NK-92 treated with Interleukin-12 subunit alpha and Interleukin-12 subunit beta, amount 100 ng/mL, for 24 hours (cell line): ENCODE results near the gene MTCP1.

Experiments
- DNase-seq: peaks from one replicate; lab custom pipeline; 2025; lab: John Stamatoyannopoulos, UW

MTCP1 gene

GRCh38 chrX:155053656-155054055 lies 17.3 kb downstream of the MTCP1 start:
- DNase-seq: no peak

DNA sequence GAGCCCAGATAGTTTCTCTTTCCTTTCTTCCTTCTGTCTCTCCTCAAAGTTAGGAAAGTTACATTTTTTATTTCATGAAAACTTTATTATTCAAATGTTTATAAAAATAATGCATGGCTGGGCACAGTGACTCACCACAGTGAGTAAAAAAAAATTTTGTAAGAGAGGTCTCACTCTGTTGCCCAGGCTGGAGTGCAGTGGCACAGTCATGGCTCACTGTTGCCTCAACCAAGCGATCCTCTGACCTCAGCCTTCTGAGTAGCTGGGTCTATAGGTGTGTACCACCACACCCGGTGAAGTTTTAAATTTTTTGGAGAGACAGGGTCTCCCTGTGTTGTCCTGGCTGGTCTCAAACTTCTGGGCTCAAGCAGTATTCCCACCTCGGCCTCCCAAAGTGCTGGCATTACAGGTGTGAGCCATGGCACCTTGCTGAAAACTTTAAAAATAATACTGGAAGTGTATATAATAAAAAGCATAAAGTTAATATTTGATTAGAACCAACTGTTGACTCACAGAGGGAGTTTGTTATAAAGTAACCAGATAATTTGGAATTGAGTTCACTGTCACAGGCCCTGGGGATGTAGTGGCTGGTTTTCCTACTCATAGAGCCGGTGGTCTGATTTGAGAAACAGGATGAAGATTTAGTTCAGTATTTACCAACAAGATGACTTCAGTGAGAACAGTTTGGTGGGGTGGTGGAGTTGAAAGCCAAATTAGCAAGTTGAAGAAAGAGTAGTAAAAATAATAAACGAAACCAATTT lies 18.0 kb downstream of the MTCP1 start:
- no peak for DNase-seq

GRCh38 chrX:155048977-155049619 lies 21.8 kb downstream of the MTCP1 start:
- DNase-seq: no peak

GRCh38 chrX:155046811-155047528 lies 24.0 kb downstream of the MTCP1 start:
- no peak for DNase-seq

- DNase-seq: no peak
These were observed 24.7 kb downstream of the MTCP1 start for GRCh38 chrX:155046129-155046810.

DNA sequence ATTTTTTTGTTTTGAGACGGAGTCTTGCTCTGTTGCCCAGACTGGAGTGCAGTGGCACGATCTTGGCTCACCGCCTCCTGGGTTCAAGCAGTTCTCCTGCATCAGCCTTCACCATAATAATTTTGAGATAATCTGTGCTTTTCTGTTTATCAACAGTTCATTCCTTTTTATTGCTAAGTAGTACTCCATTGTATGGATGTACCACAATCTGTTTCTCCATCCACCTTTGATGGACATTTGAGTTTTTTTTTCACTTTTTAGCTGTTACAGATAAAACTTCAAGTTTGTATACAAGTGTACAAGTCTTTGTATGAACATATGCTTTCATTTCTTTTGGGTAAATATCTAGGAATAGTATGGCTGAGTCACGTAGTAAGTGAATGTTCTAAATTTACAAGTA lies 35.2 kb downstream of the MTCP1 start:
- DNase-seq: no peak

GRCh38 chrX:155031657-155032056 lies 39.3 kb downstream of the MTCP1 start:
- DNase-seq: no peak

GRCh38 chrX:155028877-155029291 lies 42.1 kb downstream of the MTCP1 start:
- DNase-seq: no peak

GRCh38 chrX:155028129-155028528 lies 42.8 kb downstream of the MTCP1 start:
- no peak for DNase-seq

DNA sequence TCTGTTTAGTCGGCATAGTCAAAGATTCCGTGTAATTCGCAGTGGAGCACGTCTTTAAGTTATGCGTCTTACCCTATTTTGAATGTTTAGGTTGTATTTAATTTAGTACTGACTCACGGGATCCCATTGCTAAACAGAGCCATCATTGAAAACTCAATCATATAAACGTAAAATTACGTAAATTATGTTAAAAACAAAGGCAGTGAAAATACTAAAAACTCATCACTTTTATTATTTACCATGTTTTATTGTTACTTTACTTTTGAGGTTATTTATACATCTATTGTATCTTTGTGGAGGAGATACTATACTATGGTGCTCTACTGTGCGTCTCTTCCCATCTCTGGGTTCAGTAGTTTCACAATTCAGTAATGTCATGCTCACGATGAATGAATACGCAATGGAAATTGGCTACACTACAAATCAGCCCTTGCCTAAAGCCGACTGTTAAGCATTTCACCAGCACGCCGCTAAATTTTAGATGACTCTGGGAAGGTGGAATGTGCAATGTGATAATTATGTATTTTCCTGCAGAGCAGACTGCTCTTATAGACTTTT lies 43.3 kb downstream of the MTCP1 start:
- DNase-seq: no peak

DNA sequence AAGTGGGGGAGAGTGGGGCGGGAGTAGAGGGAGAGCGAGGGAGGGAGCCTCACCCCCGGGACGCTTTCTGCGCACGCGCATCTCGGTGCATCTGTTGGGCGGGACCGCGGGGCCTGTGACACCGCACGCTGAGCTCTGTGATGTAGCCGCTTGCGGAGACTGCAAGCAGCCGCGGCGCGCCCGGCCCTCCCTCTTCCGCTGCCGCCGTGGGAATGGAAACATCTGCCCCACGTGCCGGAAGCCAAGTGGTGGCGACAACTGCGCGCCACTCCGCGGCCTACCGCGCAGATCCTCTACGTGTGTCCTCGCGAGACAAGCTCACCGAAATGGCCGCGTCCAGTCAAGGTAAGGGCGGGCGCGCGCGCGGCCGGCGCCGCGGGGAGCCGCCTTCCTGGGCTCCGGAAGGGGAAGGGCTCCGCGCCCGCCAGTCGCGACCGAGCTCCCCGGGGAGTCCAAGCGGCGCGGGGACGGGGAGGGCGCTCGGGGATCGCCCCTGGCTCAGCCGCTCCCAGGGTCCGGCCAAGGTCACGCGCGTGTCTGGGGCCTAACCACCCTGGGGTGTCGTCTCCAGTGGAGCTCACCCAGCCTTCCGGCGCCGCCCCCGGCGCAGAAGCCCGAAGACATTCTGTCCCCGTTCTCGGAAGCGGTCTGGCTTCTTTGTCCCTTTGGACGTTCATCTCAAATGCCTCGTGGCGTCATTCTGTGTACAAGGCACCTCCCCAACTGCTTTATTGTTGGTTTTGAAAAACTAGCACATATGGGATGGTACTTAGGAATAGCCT lies 44.0 kb downstream of the MTCP1 start, which contains the start of gene FUNDC2:
TSS of gene FUNDC2 (plus strand) at position 118 of the 782 bp plus-strand sequence. CDS start at position 213, 95 bp downstream.
- DNase-seq: peak; percentile 89

GRCh38 chrX:155026420-155026726 lies 44.6 kb downstream of the MTCP1 start:
- no peak for DNase-seq

DNA sequence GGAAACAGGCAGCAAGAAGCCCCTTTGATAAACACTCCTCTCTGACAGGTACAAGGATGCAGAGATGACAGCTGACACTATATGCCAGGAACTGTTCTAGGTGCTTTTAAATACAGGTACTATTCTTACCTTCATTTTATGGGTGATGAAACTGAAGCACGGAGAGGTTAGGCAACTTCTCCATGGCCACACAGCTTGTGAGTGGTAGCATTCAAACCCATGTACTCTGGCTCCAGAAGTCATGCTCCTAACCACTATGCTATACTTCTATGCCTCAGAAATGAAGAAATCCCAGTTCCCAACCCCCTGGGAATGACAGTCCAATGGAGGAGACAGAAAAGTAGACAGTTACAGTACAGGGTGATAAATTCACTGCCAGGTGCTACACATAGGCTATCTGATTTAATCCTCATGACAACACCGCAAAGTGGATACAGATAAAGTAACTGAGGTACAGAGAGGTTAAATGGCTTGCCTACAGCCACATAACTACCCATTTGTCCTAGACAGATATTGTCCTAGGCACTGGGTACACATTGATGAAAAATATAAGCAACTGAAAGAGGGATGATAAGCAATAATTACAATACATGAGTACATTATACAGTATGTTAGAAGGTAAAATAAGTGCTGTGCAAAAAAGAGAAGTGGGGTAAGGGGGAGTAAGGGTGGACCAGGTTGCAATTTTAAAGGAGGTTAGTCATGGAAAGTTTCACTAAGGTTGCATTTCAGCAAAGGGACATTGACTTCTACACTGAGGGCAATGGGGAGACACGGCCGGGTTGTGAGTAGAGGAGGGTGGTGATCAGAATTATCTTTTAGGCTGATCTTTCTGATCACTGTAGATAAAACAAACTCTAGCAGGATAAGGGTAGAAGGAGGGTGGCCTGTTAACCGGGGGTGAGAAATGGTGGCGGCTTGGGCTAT lies 46.8 kb downstream of the MTCP1 start:
- DNase-seq: no peak

- DNase-seq: no peak
These were observed 48.4 kb downstream of the MTCP1 start, which contains the start of gene F8 for GRCh38 chrX:155022585-155022984. F8 (minus strand) TSS chrX:155022723; CDS start chrX:155022552, 171 bp downstream.

DNA sequence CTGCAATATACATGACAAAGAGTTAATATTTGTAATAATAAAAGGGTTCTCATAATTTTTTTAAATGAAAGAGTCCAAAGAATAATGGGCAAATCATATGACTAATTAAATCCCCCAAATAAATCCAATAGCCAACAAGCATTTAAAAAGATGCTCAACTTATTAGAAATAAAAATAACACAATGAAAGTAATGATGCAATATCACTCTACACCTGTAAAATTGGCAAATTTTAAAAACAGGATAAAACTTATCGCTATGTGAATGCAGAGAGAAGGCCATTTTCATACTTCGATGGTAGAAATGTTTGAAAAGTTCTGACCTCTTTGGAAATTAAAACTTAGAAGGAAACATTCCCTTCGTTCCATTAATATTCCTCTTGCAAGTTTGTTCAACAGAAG lies 50.3 kb downstream of the MTCP1 start:
- DNase-seq: no peak
